ENCODE results near the gene ADAM21.
"Not testable (repeated sequence)": the region's sequence is repeated elsewhere in the genome, so short reads cannot be mapped to it uniquely, and the experiment has no call there.

Gene ADAM21

GRCh38 chr14:70451874-70452273, at the start of gene ADAM21:
TSS of gene ADAM21 (plus strand) at chr14:70452174. CDS start at chr14:70457500, 5,326 bp downstream.
- no peak for DNase-seq

GRCh38 chr14:70403335-70403734, 48.6 kb upstream of the ADAM21 start:
- not testable (repeated sequence) for DNase-seq

GRCh38 chr14:70406216-70406615, 45.8 kb upstream of the ADAM21 start:
- DNase-seq = not testable (repeated sequence)

GRCh38 chr14:70407621-70408020, 44.4 kb upstream of the ADAM21 start:
- DNase-seq = no peak

GRCh38 chr14:70415788-70416187, 36.2 kb upstream of the ADAM21 start:
- DNase-seq = no peak

- DNase-seq = no peak
Measured at GRCh38 chr14:70416338-70416724, 35.6 kb upstream of the ADAM21 start.

- DNase-seq = peak; percentile 41 to 62 (median 55)
Measured at GRCh38 chr14:70416725-70417349, 35.1 kb upstream of the ADAM21 start, which contains the start of gene SYNJ2BP. TSS of gene SYNJ2BP (minus strand) at chr14:70417090. CDS start at chr14:70416963, 127 bp downstream.

- not testable (repeated sequence) for DNase-seq
Measured at GRCh38 chr14:70419270-70419931, 32.6 kb upstream of the ADAM21 start.

GRCh38 chr14:70422538-70422937, 29.4 kb upstream of the ADAM21 start:
- DNase-seq = no peak

- DNase-seq = peak in 1 of 3 donors; percentile 2
Measured at GRCh38 chr14:70425354-70425753, 26.6 kb upstream of the ADAM21 start.

GRCh38 chr14:70426555-70426954, 25.4 kb upstream of the ADAM21 start:
- DNase-seq = not testable (repeated sequence)

GRCh38 chr14:70436867-70437266, 15.1 kb upstream of the ADAM21 start:
- DNase-seq = no peak

GRCh38 chr14:70441641-70442040, 10.3 kb upstream of the ADAM21 start:
- no peak for DNase-seq

- DNase-seq = no peak
Measured at GRCh38 chr14:70442750-70443149, 9.2 kb upstream of the ADAM21 start.

- no peak for DNase-seq
Measured at GRCh38 chr14:70448633-70449340, 3.2 kb upstream of the ADAM21 start.

- peak in 2 of 3 donors; percentile 8 to 9 for DNase-seq
Measured at GRCh38 chr14:70454731-70455130, 2.8 kb downstream of the ADAM21 start.

- no peak for DNase-seq
Measured at GRCh38 chr14:70468731-70469130, 16.8 kb downstream of the ADAM21 start.

- DNase-seq = not testable (repeated sequence)
Measured at GRCh38 chr14:70470863-70471563, 19.0 kb downstream of the ADAM21 start.

GRCh38 chr14:70472253-70473159, 20.5 kb downstream of the ADAM21 start:
- no peak for DNase-seq

GRCh38 chr14:70473825-70474224, 21.9 kb downstream of the ADAM21 start:
- no peak for DNase-seq

- DNase-seq = not testable (repeated sequence)
Measured at GRCh38 chr14:70475459-70475858, 23.5 kb downstream of the ADAM21 start.

Measured in suppressor macrophage treated with lipopolysaccharide for 1 hour (primary cell).